ENCODE results near the gene KCNT1.

GRCh38 chr9:135780626-135781025 is 78.6 kb downstream of the KCNT1 start:
- TF ChIP-seq CTCF (IDR thresholded peaks at IDR 0.05) (no peak), POLR2A (IDR thresholded peaks at IDR 0.05) (no peak)
